GM12878 (cell line): ENCODE data around the gene CPEB3. TPM values are rescaled to one million over a fixed set of nuclear protein-coding genes. Genes with fewer than 3 reads are reported as not detected.

ENCODE experiments used
- ATAC-seq: fragments of 200-7000 bp; cut with Tn5 transposase; 3 replicates; pipeline ENCODE4 v1.9.1; 2020; ENCODE audit warnings: mild to moderate bottlenecking, moderate library complexity
- BruUV-seq: library from RNA; stranded (reverse); fragments of 400-500 nt; replicated peaks from 2 replicates; lab custom pipeline; 2021; lab: Mats Ljungman, UMichigan
- CTCF ChIA-PET: fragments of 300-600 bp; sonication (Branson Sonifier 250); formaldehyde crosslinking; extraction: SDS; loops from one replicate; lab custom pipeline; 2021; ENCODE audit warnings: inconsistent platforms; lab: Yijun Ruan, JAX
- POLR2A ChIA-PET: fragments of 350-600 bp; formaldehyde crosslinking; extraction: SDS; loops from one replicate; lab custom pipeline; 2021; ENCODE audit warnings: inconsistent platforms; lab: Charles Lee
- RAD21 ChIA-PET: fragments of 300-600 bp; sonication (Branson Sonifier 250); formaldehyde crosslinking; loops from one replicate; lab custom pipeline; 2023; ENCODE audit warnings: antibody characterized with exemption; ENCODE audit not compliant: unreplicated experiment; lab: Charles Lee
- SMC1A ChIA-PET: fragments of 300-600 bp; sonication (Branson Sonifier 250); formaldehyde crosslinking; loops from one replicate; lab custom pipeline; 2023; ENCODE audit not compliant: unreplicated experiment, uncharacterized antibody; lab: Charles Lee
- DNase-seq: peaks from one replicate; pipeline ENCODE4 v3.0.0-alpha.2; 2011; ENCODE audit warnings: low read depth, low spot score
- FAIRE-seq: peaks from 3 replicates; lab custom pipeline; 2011; peaks lifted over from hg19 to GRCh38; lab: Jason Lieb, UNC
- H2AFZ ChIP-seq: 2 replicates; pipeline ENCODE4 v1.6.0; 2011; ENCODE audit warnings: low read depth, low read length, control low read depth; ENCODE audit not compliant: control insufficient read depth
- H3K27ac ChIP-seq: 2 replicates; pipeline ENCODE4 v1.5.1; 2011; ENCODE audit warnings: control low read depth; ENCODE audit not compliant: control insufficient read depth, insufficient read depth
- H3K27me3 ChIP-seq, 2 experiments: replicated peaks in 1 of 2; 2 replicates each; pipeline versions ENCODE4 v1.6.0 to v1.6.1; 2011; ENCODE audit warnings: low read length in 1 of 2; ENCODE audit not compliant: control insufficient read depth in 2 of 2, insufficient read depth in 2 of 2
- H3K36me3 ChIP-seq, 2 experiments: 2 replicates each; pipeline ENCODE4 v1.5.1; 2011; ENCODE audit warnings: low read length in 1 of 2; ENCODE audit not compliant: control insufficient read depth in 2 of 2, insufficient read depth in 2 of 2
- H3K4me1 ChIP-seq: 2 replicates; pipeline ENCODE4 v1.6.1; 2011; ENCODE audit warnings: mild to moderate bottlenecking, low read length, moderate library complexity, mixed read lengths; ENCODE audit not compliant: control insufficient read depth, insufficient read depth
- H3K4me2 ChIP-seq: 2 replicates; pipeline ENCODE4 v1.6.0; 2011; ENCODE audit warnings: control low read depth; ENCODE audit not compliant: control insufficient read depth, insufficient read depth
- H3K4me3 ChIP-seq: fragments of 200-600 bp; sonication (generic); 2 replicates; pipeline ENCODE4 v1.5.1; 2016
- H3K79me2 ChIP-seq: 2 replicates; pipeline ENCODE4 v1.6.0; 2011; ENCODE audit warnings: low read length; ENCODE audit not compliant: control insufficient read depth, insufficient read depth
- H3K9ac ChIP-seq: 2 replicates; pipeline ENCODE4 v1.8.0; 2011; ENCODE audit warnings: low read length, control low read depth, mixed read lengths; ENCODE audit not compliant: control insufficient read depth, insufficient read depth
- H3K9me3 ChIP-seq: replicated peaks from 3 replicates; pipeline ENCODE4 v1.5.1; 2011; ENCODE audit warnings: mild to moderate bottlenecking, low read length; ENCODE audit not compliant: control insufficient read depth, insufficient read depth
- H4K20me1 ChIP-seq: 2 replicates; pipeline ENCODE4 v1.6.0; 2011; ENCODE audit not compliant: control insufficient read depth, insufficient read depth
- CTCF ChIP-seq, 3 experiments: IDR thresholded peaks in 2 of 3; conservative IDR thresholded peaks in 1 of 3; 2 replicates each; pipeline ENCODE4 v1.5.1; 2011; ENCODE audit warnings: low read depth in 3 of 3, low read length in 3 of 3, mild to moderate bottlenecking in 3 of 3, control low read depth in 2 of 3, moderate library complexity in 2 of 3, inconsistent platforms in 1 of 3, mixed read lengths in 1 of 3; ENCODE audit not compliant: control insufficient read depth in 2 of 3, insufficient read depth in 1 of 3; ENCODE audit errors: extremely low read depth in 1 of 3
- ELK1 ChIP-seq: IDR thresholded peaks from 2 replicates; pipeline ENCODE4 v1.6.1; 2012; ENCODE audit warnings: low read depth, low read length, improper control_type of control experiment
- RAD21 ChIP-seq: IDR thresholded peaks from 2 replicates; pipeline ENCODE4 v1.6.1; 2011; ENCODE audit warnings: mild to moderate bottlenecking, low read depth, low read length, moderate library complexity; ENCODE audit not compliant: insufficient read depth
- YBX1 ChIP-seq: fragments of 450-650 bp; IDR thresholded peaks from 2 replicates; pipeline ENCODE4 v1.6.1; 2016; ENCODE audit warnings: antibody characterized with exemption
- ZNF207 ChIP-seq: fragments of 450-650 bp; IDR thresholded peaks from 2 replicates; pipeline ENCODE4 v1.6.1; 2014; ENCODE audit warnings: antibody characterized with exemption, mild to moderate bottlenecking, borderline replicate concordance
- WGBS: methylation state at CpG from one replicate; pipeline ENCODE4 v1.1.6; 2016; ENCODE audit warnings: low lambda C conversion rate; ENCODE audit not compliant: insufficient replicate concordance, insufficient coverage; ENCODE audit errors: missing lambda C conversion rate; 5-methylcytosine and 5-hydroxymethylcytosine counted together
- in situ Hi-C: fragments of 300-500 bp; cut with MboI; formaldehyde crosslinking; loops from 9 replicates; pipeline ENCODE4 v1.14.3; 2018; ENCODE audit warnings: mixed read lengths
- intact Hi-C: fragments of 100-400 bp; cut with micrococcal nuclease; formaldehyde crosslinking; loops from one replicate; pipeline ENCODE4 v1.14.2; 2022; ENCODE audit not compliant: unreplicated experiment
- polyA plus RNA-seq, 11 experiments: library from polyadenylated mRNA; depleted of rRNA in 4 of 11; unstranded in 6 of 11; stranded (reverse) in 5 of 11; fragments of >200 nt; fragmentation: Nextera tagmentation in 4 of 11; fragmentation: Illumina TruSeq in 1 of 11; extraction: Ambion mirVana in 4 of 11; extraction: Trizol in 1 of 11; gene quantifications; 1 replicate in 1 of 11; 2 replicates in 10 of 11; pipeline versions ENCODE4 v1.2.1 to v1.2.3, GENCODE V29; 2011 to 2016; ENCODE audit warnings: inconsistent platforms in 2 of 11, missing spikeins in 2 of 11, low read depth in 1 of 11
- total RNA-seq, 4 experiments: library from RNA; depleted of rRNA in 3 of 4; stranded (reverse); fragments of >200 nt in 3 of 4; fragmentation: Illumina TruSeq in 1 of 4; extraction: Trizol in 1 of 4; gene quantifications; 2 replicates each; pipeline versions ENCODE4 v1.2.1 to v1.2.3, GENCODE V29; 2013 to 2021

Gene CPEB3
- total and polyA plus RNA-seq, 10 of the 15 experiments (the other 5 are each of a cell fraction or from before 2014, with no cell fraction given): 0.50 to 2.3 (median 1.2) TPM

GRCh38 chr10:92081641-92082040 lies 209.2 kb downstream of the CPEB3 start:
- in situ Hi-C loops: no loop called here
- RAD21 ChIA-PET: interaction anchor here (1.0 kb wide), 1 partner anchor 7 kb away, joined by 3 read pairs; no protein-coding TSS in a partner anchor

GRCh38 chr10:92080244-92080643 lies 210.6 kb downstream of the CPEB3 start:
- H3K4me1 ChIP-seq: no peaks in the 10 kb centered on the region
- ChIA-PET RAD21 (no interaction called here), POLR2A (no interaction called here), CTCF (interaction anchor here (0.9 kb wide), 1 partner anchor 388 kb away, joined by 3 read pairs; no protein-coding TSS in a partner anchor)
- H3K4me3 ChIP-seq: no peak overlapping the region
- DNase-seq: no peak
- H3K9ac ChIP-seq: no peak overlapping the region
- H3K36me3 ChIP-seq: no peaks in the 10 kb centered on the region; a peak in 1 of 4 replicates
- FAIRE-seq: no peak
- no peak overlapping the region for H3K27ac ChIP-seq
- intact Hi-C loops: loop anchor here (10.0 kb wide), 1 partner anchor 495 kb away; the partner anchor contains the start of gene IDE
- no peak overlapping the region for H3K4me2 ChIP-seq
- H3K9me3 ChIP-seq: no peaks in the 10 kb centered on the region
- no CpG with 5 or more reads among the region's 3 CpGs for WGBS
- peak; percentile 24; the same call in 1 of the 2 replicates for TF ChIP-seq RAD21
- no peak for TF ChIP-seq ZNF207
- TF ChIP-seq CTCF (IDR thresholded peaks at IDR 0.05 in 2 of 3, conservative IDR thresholded peaks at IDR 0.05 in 1 of 3; ENCODE audit: control insufficient read depth in 2 of 3, extremely low read depth in 1 of 3, insufficient read depth in 1 of 3, low read depth in 3 of 3, low read length in 3 of 3): peak in 2 of 3 experiments; percentile 19 to 22; a peak in 2 of 6 replicates
- TF ChIP-seq, all 136 proteins: peak for 2
- Histone ChIP-seq H2AFZ (no peak overlapping the region), H3K79me2 (no peaks in the 10 kb centered on the region), H4K20me1 (no peaks in the 10 kb centered on the region), H3K27me3 (no peaks in the 10 kb centered on the region)
- ATAC-seq: no peak
- in situ Hi-C loops: no loop called here
- SMC1A ChIA-PET: interaction anchor here (1.2 kb wide), 1 partner anchor 401 kb away, joined by 3 read pairs; no protein-coding TSS in a partner anchor
- no TSS peak for BruUV-seq

More at GRCh38 chr10:92081641-92082040, 209.2 kb downstream of the CPEB3 start:
- no peak for ATAC-seq
- FAIRE-seq: no peak
- Histone ChIP-seq H2AFZ (no peak overlapping the region), H3K4me2 (no peak overlapping the region), H3K9me3 (no peaks in the 10 kb centered on the region), H3K4me1 (no peaks in the 10 kb centered on the region), H3K27me3 (no peaks in the 10 kb centered on the region)
- DNase-seq: no peak
- TF ChIP-seq ELK1 (no peak), YBX1 (no peak)
- TF ChIP-seq, all 136 proteins: peak for 0
- ChIA-PET CTCF (no interaction called here), SMC1A (interaction anchor here (1.2 kb wide), 1 partner anchor 399 kb away, joined by 3 read pairs; no protein-coding TSS in a partner anchor), POLR2A (interaction anchor here (0.7 kb wide), 1 partner anchor 127 kb away, joined by 3 read pairs; no protein-coding TSS in a partner anchor)
- intact Hi-C loops: loop anchor here (10.0 kb wide), 1 partner anchor 493 kb away; the partner anchor contains the start of gene IDE
- no peak overlapping the region for H3K4me3 ChIP-seq
- BruUV-seq: no TSS peak
- no peak overlapping the region for H3K9ac ChIP-seq
- H4K20me1 ChIP-seq: no peaks in the 10 kb centered on the region
- no peak overlapping the region for H3K27ac ChIP-seq
- H3K36me3 ChIP-seq: no peaks in the 10 kb centered on the region; a peak in 1 of 4 replicates
- H3K79me2 ChIP-seq: no peaks in the 10 kb centered on the region
